SH-SY5Y (cell line): ENCODE data around the gene ENO2.

Source experiments
- GATA2 ChIP-seq: IDR thresholded peaks from 2 replicates; pipeline ENCODE4 v1.6.1; 2011; ENCODE audit warnings: mild to moderate bottlenecking, low read depth, low read length
- GATA3 ChIP-seq: IDR thresholded peaks from 2 replicates; pipeline ENCODE4 v1.6.1; 2011; ENCODE audit warnings: low read depth, mild to moderate bottlenecking, low read length, moderate library complexity

DNA sequence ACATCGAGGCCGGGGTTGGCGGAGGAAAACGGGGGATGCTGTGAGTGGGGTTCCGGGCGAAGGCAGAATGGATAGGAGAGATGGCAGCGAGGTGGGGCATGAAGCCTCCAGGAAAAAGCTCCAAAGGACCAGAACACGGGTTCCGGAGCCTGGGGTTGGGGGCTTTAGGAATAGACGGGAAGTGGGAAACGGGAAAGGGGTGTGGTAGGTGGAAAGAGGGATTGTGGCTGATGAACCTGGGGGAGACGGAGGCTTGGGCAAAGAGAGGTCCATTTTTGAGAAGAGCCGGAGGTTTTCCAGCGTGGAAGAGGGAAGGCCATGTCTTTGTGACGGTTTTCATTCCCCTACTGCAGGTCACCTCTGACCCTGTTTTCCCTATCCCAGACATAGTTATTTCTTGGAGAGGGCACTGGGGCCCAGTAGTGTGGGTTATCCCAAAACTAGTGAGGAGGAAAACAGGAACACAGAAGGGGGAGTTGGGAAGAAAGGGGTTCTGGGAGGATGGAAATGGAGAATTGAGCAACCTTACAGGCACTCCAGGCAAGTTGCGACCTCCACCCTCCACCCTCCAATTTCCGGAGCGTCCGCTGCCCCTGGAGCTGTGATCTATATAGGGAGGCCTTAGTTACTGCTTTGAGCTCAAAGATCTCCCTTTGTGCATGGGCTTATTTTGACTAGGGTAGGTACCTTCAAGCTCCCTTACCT is 14.5 kb downstream of the ENO2 start:
- no peak for TF ChIP-seq GATA2
- TF ChIP-seq GATA3 = no peak
